ENCODE results near the gene CCT2. TPM values are rescaled to one million over a fixed set of nuclear protein-coding genes. Genes with fewer than 3 reads are reported as not detected.
"Not testable (repeated sequence)": the region's sequence is repeated elsewhere in the genome, so short reads cannot be mapped to it uniquely, and the experiment has no call there.

Gene CCT2
- total RNA-seq, 3 donors from 2014 or later (not counting 1 experiment from before 2014, with no cell fraction given): 154 to 171 (median 171) TPM

- H3K4me1 ChIP-seq (ENCODE audit: control insufficient read depth, insufficient read depth, low read length): no peaks in the 10 kb centered on the region
- Mint-ChIP-seq H3K27ac (peak overlapping the region; percentile 4 to 27), H3K36me3 (peaks cover 30% of the 10 kb centered on the region), H3K4me1 (peaks cover 0 to 6% of the 10 kb centered on the region in 2 donors), H3K4me3 (no peak overlapping the region), H3K9me3 (no peaks in the 10 kb centered on the region), H3K27me3 (ENCODE audit: low read depth in 2 of 2) (no peaks in the 10 kb centered on the region)
- intact Hi-C loops (cut with micrococcal nuclease): no loop called here
- ATAC-seq (peak in 1 of 3 donors; percentile 41), DNase-seq (no peak)
- no peak overlapping the region for H3K27ac ChIP-seq (ENCODE audit: low read length)
- no peaks in the 10 kb centered on the region for H3K9me3 ChIP-seq (ENCODE audit: control insufficient read depth, insufficient read depth, low read length)
- no peak overlapping the region for H3K4me3 ChIP-seq (ENCODE audit: low read length)
- H3K27me3 ChIP-seq (ENCODE audit: control insufficient read depth, insufficient read depth, low read length): no peaks in the 10 kb centered on the region
- TF ChIP-seq, protein P1, sequence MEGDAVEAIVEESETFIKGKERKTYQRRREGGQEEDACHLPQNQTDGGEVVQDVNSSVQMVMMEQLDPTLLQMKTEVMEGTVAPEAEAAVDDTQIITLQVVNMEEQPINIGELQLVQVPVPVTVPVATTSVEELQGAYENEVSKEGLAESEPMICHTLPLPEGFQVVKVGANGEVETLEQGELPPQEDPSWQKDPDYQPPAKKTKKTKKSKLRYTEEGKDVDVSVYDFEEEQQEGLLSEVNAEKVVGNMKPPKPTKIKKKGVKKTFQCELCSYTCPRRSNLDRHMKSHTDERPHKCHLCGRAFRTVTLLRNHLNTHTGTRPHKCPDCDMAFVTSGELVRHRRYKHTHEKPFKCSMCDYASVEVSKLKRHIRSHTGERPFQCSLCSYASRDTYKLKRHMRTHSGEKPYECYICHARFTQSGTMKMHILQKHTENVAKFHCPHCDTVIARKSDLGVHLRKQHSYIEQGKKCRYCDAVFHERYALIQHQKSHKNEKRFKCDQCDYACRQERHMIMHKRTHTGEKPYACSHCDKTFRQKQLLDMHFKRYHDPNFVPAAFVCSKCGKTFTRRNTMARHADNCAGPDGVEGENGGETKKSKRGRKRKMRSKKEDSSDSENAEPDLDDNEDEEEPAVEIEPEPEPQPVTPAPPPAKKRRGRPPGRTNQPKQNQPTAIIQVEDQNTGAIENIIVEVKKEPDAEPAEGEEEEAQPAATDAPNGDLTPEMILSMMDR (IDR thresholded peaks at IDR 0.05): no peak
- H3K36me3 ChIP-seq (ENCODE audit: control insufficient read depth, insufficient read depth, low read length): peaks cover 58% of the 10 kb centered on the region
Observed at GRCh38 chr12:69600804-69601203, 15.5 kb downstream of the CCT2 start.

DNA sequence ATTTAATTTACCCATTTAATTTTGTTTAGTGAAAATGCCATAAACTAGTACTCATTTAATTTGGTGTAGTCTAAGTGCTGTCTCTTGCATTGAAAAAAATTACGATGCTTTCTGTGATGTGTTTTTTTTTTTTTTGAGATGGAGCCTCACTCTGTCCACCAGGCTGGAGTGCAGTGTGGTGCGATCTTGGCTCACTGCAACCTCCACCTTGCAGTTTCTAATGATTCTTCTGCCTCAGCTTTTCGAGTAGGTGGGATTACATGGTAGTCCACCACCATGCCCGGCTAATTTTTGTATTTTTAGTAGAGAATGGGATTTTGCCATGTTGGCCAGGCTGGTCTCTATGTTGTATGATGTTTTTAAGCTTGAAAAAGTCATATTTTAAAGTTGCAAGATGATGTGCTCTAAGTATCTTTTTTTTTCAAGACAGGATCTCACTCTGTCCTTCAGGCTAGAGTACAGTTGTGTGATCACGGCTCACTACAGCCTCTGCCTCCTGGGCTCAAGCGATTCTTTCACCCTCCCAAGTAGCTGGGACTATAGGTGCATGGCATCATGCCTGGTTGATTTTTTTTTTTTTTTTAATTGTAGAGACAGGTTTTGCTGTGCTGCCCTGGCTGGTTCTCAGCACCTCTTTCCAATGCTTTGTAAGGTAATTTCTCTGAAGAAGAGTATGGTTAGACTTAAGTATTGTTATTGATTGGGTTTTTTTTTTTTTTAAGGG lies 16.9 kb downstream of the CCT2 start:
- H3K9me3 ChIP-seq (ENCODE audit: control insufficient read depth, insufficient read depth, low read length): no peaks in the 10 kb centered on the region
- H3K4me3 Mint-ChIP-seq: no peak overlapping the region
- intact Hi-C loops (cut with micrococcal nuclease): no loop called here
- H3K27me3 ChIP-seq (ENCODE audit: control insufficient read depth, insufficient read depth, low read length): no peaks in the 10 kb centered on the region
- H3K27me3 Mint-ChIP-seq (ENCODE audit: low read depth in 2 of 2): no peaks in the 10 kb centered on the region
- no peak overlapping the region for H3K4me3 ChIP-seq (ENCODE audit: low read length)
- 99% methylated on average over 6 of the region's 6 CpGs for WGBS (ENCODE audit: insufficient coverage)
- DNase-seq (no peak), ATAC-seq (no peak)
- TF ChIP-seq, protein P1 (IDR thresholded peaks at IDR 0.05): no peak
- H3K36me3 Mint-ChIP-seq: peaks cover 28% of the 10 kb centered on the region
- H3K4me1 ChIP-seq (ENCODE audit: control insufficient read depth, insufficient read depth, low read length): no peaks in the 10 kb centered on the region
- H3K4me1 Mint-ChIP-seq: peaks cover 0 to 6% of the 10 kb centered on the region in 2 donors
- peak overlapping the region; percentile 28 to 53 for H3K27ac Mint-ChIP-seq
- no peaks in the 10 kb centered on the region for H3K9me3 Mint-ChIP-seq
- peaks cover 48% of the 10 kb centered on the region for H3K36me3 ChIP-seq (ENCODE audit: control insufficient read depth, insufficient read depth, low read length)
- no peak overlapping the region for H3K27ac ChIP-seq (ENCODE audit: low read length)

DNA sequence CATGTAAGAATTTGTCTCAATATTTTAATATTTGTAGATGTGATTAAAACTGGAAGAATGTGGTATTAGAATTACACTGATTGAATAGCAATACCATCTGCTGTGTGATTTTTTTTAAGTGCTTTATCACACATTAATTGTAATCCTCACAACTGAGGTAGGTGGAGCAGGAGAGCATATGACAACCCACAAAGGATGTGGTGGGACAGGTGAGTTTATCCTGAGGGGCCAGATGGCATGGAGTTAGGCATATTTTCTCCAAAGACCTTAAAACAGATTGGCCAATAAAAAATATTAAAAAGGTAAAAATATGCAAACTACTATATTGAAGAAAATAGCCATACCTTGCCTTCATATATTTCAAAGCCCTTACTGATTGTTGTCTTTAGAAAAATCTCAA lies 17.7 kb downstream of the CCT2 start:
- Histone ChIP-seq H3K4me1 (ENCODE audit: control insufficient read depth, insufficient read depth, low read length) (no peaks in the 10 kb centered on the region), H3K9me3 (ENCODE audit: control insufficient read depth, insufficient read depth, low read length) (no peaks in the 10 kb centered on the region), H3K27me3 (ENCODE audit: control insufficient read depth, insufficient read depth, low read length) (no peaks in the 10 kb centered on the region), H3K4me3 (ENCODE audit: low read length) (no peak overlapping the region), H3K27ac (ENCODE audit: low read length) (no peak overlapping the region), H3K36me3 (ENCODE audit: control insufficient read depth, insufficient read depth, low read length) (peaks cover 40% of the 10 kb centered on the region)
- peaks cover 0 to 2% of the 10 kb centered on the region in 2 donors for H3K27me3 Mint-ChIP-seq (ENCODE audit: low read depth in 2 of 2)
- intact Hi-C loops (cut with micrococcal nuclease): no loop called here
- peaks cover 0 to 6% of the 10 kb centered on the region in 2 donors for H3K4me1 Mint-ChIP-seq
- TF ChIP-seq, protein P1 (IDR thresholded peaks at IDR 0.05): no peak
- no peaks in the 10 kb centered on the region for H3K9me3 Mint-ChIP-seq
- DNase-seq (no peak), ATAC-seq (no peak)
- peak overlapping the region; percentile 28 to 53 for H3K27ac Mint-ChIP-seq
- H3K4me3 Mint-ChIP-seq: no peak overlapping the region
- peaks cover 20% of the 10 kb centered on the region for H3K36me3 Mint-ChIP-seq

DNA sequence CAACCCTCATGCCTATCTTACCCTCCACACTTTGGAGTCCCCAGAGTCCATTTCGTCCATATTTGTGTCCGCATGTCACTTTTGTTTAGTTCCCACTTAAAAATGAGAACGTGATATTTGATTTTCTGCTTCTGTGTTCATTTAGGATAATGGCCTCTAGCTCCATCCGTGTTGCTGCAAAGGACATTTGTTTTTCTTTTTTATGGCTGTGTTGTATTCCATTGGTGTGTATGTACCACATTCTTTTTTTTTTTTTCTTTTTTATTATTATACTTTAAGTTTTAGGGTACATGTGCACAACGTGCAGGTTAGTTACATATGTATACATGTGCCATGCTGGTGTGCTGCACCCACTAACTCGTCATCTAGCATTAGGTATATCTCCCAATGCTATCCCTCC lies 18.3 kb downstream of the CCT2 start:
- intact Hi-C loops (cut with micrococcal nuclease): not testable (repeated sequence)

GRCh38 chr12:69604275-69604674 lies 19.0 kb downstream of the CCT2 start:
- H3K4me3 ChIP-seq (ENCODE audit: low read length); H3K9me3 Mint-ChIP-seq; intact Hi-C loops (cut with micrococcal nuclease); H3K27ac Mint-ChIP-seq; H3K9me3 ChIP-seq (ENCODE audit: control insufficient read depth, insufficient read depth, low read length); H3K27me3 ChIP-seq (ENCODE audit: control insufficient read depth, insufficient read depth, low read length); H3K4me1 ChIP-seq (ENCODE audit: control insufficient read depth, insufficient read depth, low read length); H3K27ac ChIP-seq (ENCODE audit: low read length); H3K4me1 Mint-ChIP-seq; DNase-seq; H3K4me3 Mint-ChIP-seq; ATAC-seq: not testable (repeated sequence)
- Mint-ChIP-seq H3K36me3 (peaks cover 17% of the 10 kb centered on the region), H3K27me3 (ENCODE audit: low read depth in 2 of 2) (peaks cover 0 to 12% of the 10 kb centered on the region in 2 donors)
- peaks cover 28% of the 10 kb centered on the region for H3K36me3 ChIP-seq (ENCODE audit: control insufficient read depth, insufficient read depth, low read length)
- 88% methylated on average over 1 of the region's 3 CpGs for WGBS (ENCODE audit: insufficient coverage)

More for the DNA sequence above, 18.3 kb downstream of the CCT2 start:
- H3K4me1 Mint-ChIP-seq; H3K27me3 ChIP-seq (ENCODE audit: control insufficient read depth, insufficient read depth, low read length); H3K4me3 ChIP-seq (ENCODE audit: low read length); H3K4me1 ChIP-seq (ENCODE audit: control insufficient read depth, insufficient read depth, low read length); H3K4me3 Mint-ChIP-seq; H3K9me3 ChIP-seq (ENCODE audit: control insufficient read depth, insufficient read depth, low read length); DNase-seq; H3K9me3 Mint-ChIP-seq; H3K27me3 Mint-ChIP-seq (ENCODE audit: low read depth in 2 of 2); ATAC-seq; H3K27ac ChIP-seq (ENCODE audit: low read length): not testable (repeated sequence)
- 96% methylated on average over 3 of the region's 6 CpGs for WGBS (ENCODE audit: insufficient coverage)
- Mint-ChIP-seq H3K36me3 (peaks cover 17% of the 10 kb centered on the region), H3K27ac (peak overlapping the region in 1 of 2 donors; percentile 53)
- H3K36me3 ChIP-seq (ENCODE audit: control insufficient read depth, insufficient read depth, low read length): peaks cover 35% of the 10 kb centered on the region
